IMR-90 (cell line): Measurements from ENCODE around the gene SPATA13. TPM values are rescaled to one million over a fixed set of nuclear protein-coding genes. Genes with fewer than 3 reads are reported as not detected.

Experiments
- ATAC-seq: fragments of 200-7000 bp; cut with Tn5 transposase; 2 replicates; pipeline ENCODE4 v1.9.1; 2020; ENCODE audit warnings: low read depth, mild to moderate bottlenecking, moderate library complexity
- BruUV-seq: library from RNA; stranded (reverse); fragments of 400-500 nt; replicated peaks from 2 replicates; lab custom pipeline; 2021; lab: Mats Ljungman, UMichigan
- CTCF ChIA-PET: fragments of 300-600 bp; formaldehyde crosslinking; extraction: SDS; loops from one replicate; lab custom pipeline; 2021; ENCODE audit warnings: antibody characterized with exemption; lab: Yijun Ruan, JAX
- POLR2A ChIA-PET: fragments of 300-600 bp; sonication (Branson Sonifier 250); formaldehyde crosslinking; loops from one replicate; lab custom pipeline; 2022; ENCODE audit warnings: antibody characterized with exemption; ENCODE audit not compliant: unreplicated experiment; lab: Charles Lee
- DNase-seq: peaks from one replicate; pipeline ENCODE4 v3.0.0; 2013
- H2AFZ ChIP-seq: replicated peaks from 2 replicates; pipeline ENCODE3; 2013; ENCODE audit warnings: low read length, mild to moderate bottlenecking; ENCODE audit not compliant: poor library complexity
- H2AK5ac ChIP-seq: 2 replicates; pipeline ENCODE4 v1.6.1; 2013; ENCODE audit warnings: low read depth, low read length, inconsistent platforms
- H2AK9ac ChIP-seq: replicated peaks from 2 replicates; pipeline ENCODE3; 2013; ENCODE audit warnings: mild to moderate bottlenecking, low read depth, low read length, moderate library complexity; ENCODE audit not compliant: poor library complexity
- H2BK120ac ChIP-seq: 2 replicates; pipeline ENCODE4 v1.6.1; 2013; ENCODE audit warnings: low read depth, low read length, inconsistent platforms
- H2BK15ac ChIP-seq: 3 replicates; pipeline ENCODE4 v1.6.1; 2013; ENCODE audit warnings: low read depth, low read length, inconsistent platforms
- H2BK20ac ChIP-seq: 2 replicates; pipeline ENCODE4 v1.6.1; 2013; ENCODE audit warnings: low read depth, mild to moderate bottlenecking, inconsistent platforms, low read length, moderate library complexity
- H2BK5ac ChIP-seq: 2 replicates; pipeline ENCODE4 v1.6.1; 2013; ENCODE audit warnings: mild to moderate bottlenecking, low read depth, low read length, inconsistent platforms; ENCODE audit not compliant: poor library complexity, severe bottlenecking
- H3K14ac ChIP-seq: replicated peaks from 2 replicates; pipeline ENCODE4 v1.6.1; 2013; ENCODE audit warnings: low read depth, low read length, inconsistent platforms
- H3K18ac ChIP-seq: 2 replicates; pipeline ENCODE4 v1.6.1; 2013; ENCODE audit warnings: low read depth, low read length, control low read depth
- H3K23ac ChIP-seq: 2 replicates; pipeline ENCODE4 v1.6.1; 2013; ENCODE audit warnings: low read depth, low read length, inconsistent platforms
- H3K27ac ChIP-seq: 2 replicates; pipeline ENCODE4 v1.5.1; 2013; ENCODE audit warnings: mild to moderate bottlenecking, control low read depth, low read length; ENCODE audit not compliant: insufficient read depth
- H3K27me3 ChIP-seq: 2 replicates; pipeline ENCODE4 v1.6.1; 2013; ENCODE audit warnings: low read length; ENCODE audit not compliant: control insufficient read depth, insufficient read depth
- H3K36me3 ChIP-seq: 2 replicates; pipeline ENCODE4 v1.6.1; 2013; ENCODE audit warnings: low read length, mixed read lengths; ENCODE audit not compliant: control insufficient read depth, insufficient read depth
- H3K4ac ChIP-seq: 2 replicates; pipeline ENCODE4 v1.6.1; 2013; ENCODE audit warnings: low read depth, low read length, inconsistent platforms
- H3K4me1 ChIP-seq: 2 replicates; pipeline ENCODE4 v1.6.1; 2013; ENCODE audit warnings: low read length, mixed read lengths; ENCODE audit not compliant: control insufficient read depth, insufficient read depth
- H3K4me2 ChIP-seq: 2 replicates; pipeline ENCODE4 v1.6.1; 2013; ENCODE audit warnings: low read depth, mild to moderate bottlenecking, control low read depth, low read length, moderate library complexity
- H3K4me3 ChIP-seq: 2 replicates; pipeline ENCODE4 v1.5.1; 2013; ENCODE audit warnings: low read depth, mild to moderate bottlenecking, control low read depth, low read length, moderate library complexity; ENCODE audit not compliant: insufficient read depth
- H3K56ac ChIP-seq: 2 replicates; pipeline ENCODE4 v1.6.1; 2013; ENCODE audit warnings: low read length, inconsistent platforms; ENCODE audit not compliant: insufficient read depth; ENCODE audit errors: extremely low read depth
- H3K79me1 ChIP-seq, 2 experiments: 2 replicates each; pipeline ENCODE4 v1.6.1; 2013; ENCODE audit warnings: low read length in 2 of 2, inconsistent platforms in 1 of 2, low read depth in 1 of 2
- H3K9ac ChIP-seq: 2 replicates; pipeline ENCODE4 v1.6.1; 2013; ENCODE audit warnings: low read depth, low read length, control low read depth
- H3K9me1 ChIP-seq: 2 replicates; pipeline ENCODE4 v1.6.1; 2013; ENCODE audit warnings: low read length, inconsistent platforms; ENCODE audit not compliant: insufficient read depth
- H3K9me3 ChIP-seq: 2 replicates; pipeline ENCODE4 v1.6.1; 2013; ENCODE audit warnings: low read length; ENCODE audit not compliant: control insufficient read depth, insufficient read depth
- H4K20me1 ChIP-seq: 2 replicates; pipeline ENCODE4 v1.6.1; 2013; ENCODE audit warnings: low read length, inconsistent platforms; ENCODE audit not compliant: insufficient read depth
- H4K5ac ChIP-seq: 2 replicates; pipeline ENCODE4 v1.6.1; 2013; ENCODE audit warnings: mild to moderate bottlenecking, low read depth, low read length, control low read depth
- H4K8ac ChIP-seq, 2 experiments: 2 replicates each; pipeline ENCODE4 v1.6.1; 2013; ENCODE audit warnings: low read depth in 2 of 2, low read length in 2 of 2, control low read depth in 1 of 2, inconsistent platforms in 1 of 2
- H4K91ac ChIP-seq: 2 replicates; pipeline ENCODE4 v1.6.1; 2013; ENCODE audit warnings: low read depth, low read length, inconsistent platforms; ENCODE audit not compliant: insufficient read depth
- BHLHE40 ChIP-seq: fragments of 150-350 bp; IDR thresholded peaks from 2 replicates; pipeline ENCODE4 v1.6.1; 2016; ENCODE audit warnings: mild to moderate bottlenecking, low read depth, low read length
- CEBPB ChIP-seq: IDR thresholded peaks from 2 replicates; pipeline ENCODE4 v1.6.1; 2012; ENCODE audit warnings: low read depth, low read length, improper control_type of control experiment
- CHD1 ChIP-seq: IDR thresholded peaks from 2 replicates; pipeline ENCODE4 v1.6.1; 2012; ENCODE audit warnings: low read depth, low read length, improper control_type of control experiment
- FOS ChIP-seq: fragments of 150-350 bp; IDR thresholded peaks from 2 replicates; pipeline ENCODE4 v1.6.1; 2016; ENCODE audit warnings: low read depth, low read length
- MAFK ChIP-seq: IDR thresholded peaks from 2 replicates; pipeline ENCODE4 v1.6.1; 2012; ENCODE audit warnings: low read depth, low read length, improper control_type of control experiment
- MAZ ChIP-seq: IDR thresholded peaks from 2 replicates; pipeline ENCODE4 v1.6.1; 2012; ENCODE audit warnings: low read depth, mild to moderate bottlenecking, low read length, improper control_type of control experiment, moderate library complexity, borderline replicate concordance
- MXI1 ChIP-seq: IDR thresholded peaks from 2 replicates; pipeline ENCODE4 v1.6.1; 2012; ENCODE audit warnings: low read depth, mild to moderate bottlenecking, low read length, moderate library complexity, borderline replicate concordance
- NFE2L2 ChIP-seq: fragments of 150-350 bp; IDR thresholded peaks from 2 replicates; pipeline ENCODE4 v1.6.1; 2016; ENCODE audit warnings: low read depth, mild to moderate bottlenecking, low read length
- POLR2A ChIP-seq: IDR thresholded peaks from 2 replicates; pipeline ENCODE4 v1.6.1; 2012; ENCODE audit warnings: mild to moderate bottlenecking, low read depth, low read length
- RAD21 ChIP-seq: IDR thresholded peaks from 2 replicates; pipeline ENCODE4 v1.6.1; 2012; ENCODE audit warnings: low read length, improper control_type of control experiment
- RCOR1 ChIP-seq: IDR thresholded peaks from 2 replicates; pipeline ENCODE4 v1.6.1; 2012; ENCODE audit warnings: mild to moderate bottlenecking, low read length, improper control_type of control experiment; ENCODE audit not compliant: insufficient replicate concordance
- RFX5 ChIP-seq: IDR thresholded peaks from 2 replicates; pipeline ENCODE4 v1.8.0; 2012; ENCODE audit warnings: low read depth, mild to moderate bottlenecking, low read length, moderate library complexity
- SMC3 ChIP-seq: fragments of 150-350 bp; IDR thresholded peaks from 2 replicates; pipeline ENCODE4 v1.6.1; 2016; ENCODE audit warnings: low read depth, mild to moderate bottlenecking, antibody characterized with exemption, low read length, moderate library complexity
- USF2 ChIP-seq: fragments of 150-350 bp; IDR thresholded peaks from 2 replicates; pipeline ENCODE4 v1.6.1; 2017; ENCODE audit warnings: mild to moderate bottlenecking, antibody characterized with exemption, low read length, low read depth
- WGBS, 2 experiments: methylation state at CpG; one replicate each; pipeline versions ENCODE4 v1.1.5 to v1.1.7; 2013; ENCODE audit warnings: missing lambda C conversion rate in 2 of 2; ENCODE audit not compliant: insufficient read length in 1 of 2; ENCODE audit errors: extremely low coverage in 2 of 2; 5-methylcytosine and 5-hydroxymethylcytosine counted together
- dilution Hi-C: fragments of 300-500 bp; cut with HindIII; formaldehyde crosslinking; loops from one replicate; pipeline ENCODE4 v1.14.3; 2018; ENCODE audit warnings: low sequenced_read_pairs; ENCODE audit not compliant: unreplicated experiment
- in situ Hi-C: fragments of 300-500 bp; cut with MboI; formaldehyde crosslinking; loops from 3 replicates; pipeline ENCODE4 v1.14.3; 2019; ENCODE audit warnings: low sequenced_read_pairs, inconsistent platforms, mixed read lengths
- intact Hi-C: fragments of 100-400 bp; cut with micrococcal nuclease; formaldehyde crosslinking; loops from 2 replicates; pipeline ENCODE4 v1.10.0; 2022
- polyA plus RNA-seq, 3 experiments: library from polyadenylated mRNA; depleted of rRNA; stranded (reverse); fragments of >200 nt; gene quantifications; 2 replicates each; pipeline ENCODE4 v1.2.3, GENCODE V29; 2012; ENCODE audit warnings: low replicate concordance in 1 of 3
- total RNA-seq: library from RNA; depleted of rRNA; stranded (reverse); fragments of >200 nt; gene quantifications from 2 replicates; pipeline ENCODE4 v1.2.3, GENCODE V29; 2012
- TF ChIP-seq, protein P1 (sequence below): conservative IDR thresholded peaks from 2 replicates; pipeline ENCODE4 v1.5.1; 2012; ENCODE audit warnings: mild to moderate bottlenecking, low read depth, low read length, improper control_type of control experiment
- TF ChIP-seq, protein P2 (sequence below): fragments of 150-350 bp; IDR thresholded peaks from 2 replicates; pipeline ENCODE4 v1.6.1; 2016; ENCODE audit warnings: low read depth, mild to moderate bottlenecking, low read length, moderate library complexity, borderline replicate concordance

Gene SPATA13
- total and polyA plus RNA-seq, 2 of the 4 experiments (the other 2 are of a cell fraction): 10.5 to 12.5 TPM

GRCh38 chr13:24141333-24141910 is 19.1 kb upstream of the SPATA13 start:
- no peak overlapping the region; the same call in 1 of the 2 replicates for H2BK120ac ChIP-seq
- DNase-seq (peak; percentile 33), ATAC-seq (no peak)
- H3K56ac ChIP-seq: no peak overlapping the region
- H3K4me1 ChIP-seq: peaks cover 5% of the 10 kb centered on the region
- no peaks in the 10 kb centered on the region for H3K79me1 ChIP-seq
- H2AK9ac ChIP-seq: peak overlapping the region; percentile 33
- CTCF ChIA-PET: interaction anchor here (0.6 to 1.3 kb wide), 2 partner anchors 14 to 88 kb away, joined by 3 read pairs; no protein-coding TSS in a partner anchor
- no peak overlapping the region for H3K18ac ChIP-seq
- H4K20me1 ChIP-seq: no peaks in the 10 kb centered on the region
- POLR2A ChIA-PET: no interaction called here
- TF ChIP-seq MXI1: no peak
- no peak for TF ChIP-seq NFE2L2
- no peak for TF ChIP-seq CHD1
- no peak for TF ChIP-seq POLR2A
- no peak for TF ChIP-seq FOS
- TF ChIP-seq RFX5: no peak
- TF ChIP-seq SMC3: no peak
- no peak for TF ChIP-seq MAFK
- no peak for TF ChIP-seq RCOR1
- no peak for TF ChIP-seq BHLHE40
- no peak for TF ChIP-seq RAD21
- no peak for TF ChIP-seq CEBPB
- no peak for TF ChIP-seq USF2
- no peak for TF ChIP-seq MAZ
- TF ChIP-seq, protein P1, sequence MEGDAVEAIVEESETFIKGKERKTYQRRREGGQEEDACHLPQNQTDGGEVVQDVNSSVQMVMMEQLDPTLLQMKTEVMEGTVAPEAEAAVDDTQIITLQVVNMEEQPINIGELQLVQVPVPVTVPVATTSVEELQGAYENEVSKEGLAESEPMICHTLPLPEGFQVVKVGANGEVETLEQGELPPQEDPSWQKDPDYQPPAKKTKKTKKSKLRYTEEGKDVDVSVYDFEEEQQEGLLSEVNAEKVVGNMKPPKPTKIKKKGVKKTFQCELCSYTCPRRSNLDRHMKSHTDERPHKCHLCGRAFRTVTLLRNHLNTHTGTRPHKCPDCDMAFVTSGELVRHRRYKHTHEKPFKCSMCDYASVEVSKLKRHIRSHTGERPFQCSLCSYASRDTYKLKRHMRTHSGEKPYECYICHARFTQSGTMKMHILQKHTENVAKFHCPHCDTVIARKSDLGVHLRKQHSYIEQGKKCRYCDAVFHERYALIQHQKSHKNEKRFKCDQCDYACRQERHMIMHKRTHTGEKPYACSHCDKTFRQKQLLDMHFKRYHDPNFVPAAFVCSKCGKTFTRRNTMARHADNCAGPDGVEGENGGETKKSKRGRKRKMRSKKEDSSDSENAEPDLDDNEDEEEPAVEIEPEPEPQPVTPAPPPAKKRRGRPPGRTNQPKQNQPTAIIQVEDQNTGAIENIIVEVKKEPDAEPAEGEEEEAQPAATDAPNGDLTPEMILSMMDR: no peak
- TF ChIP-seq, protein P2, sequence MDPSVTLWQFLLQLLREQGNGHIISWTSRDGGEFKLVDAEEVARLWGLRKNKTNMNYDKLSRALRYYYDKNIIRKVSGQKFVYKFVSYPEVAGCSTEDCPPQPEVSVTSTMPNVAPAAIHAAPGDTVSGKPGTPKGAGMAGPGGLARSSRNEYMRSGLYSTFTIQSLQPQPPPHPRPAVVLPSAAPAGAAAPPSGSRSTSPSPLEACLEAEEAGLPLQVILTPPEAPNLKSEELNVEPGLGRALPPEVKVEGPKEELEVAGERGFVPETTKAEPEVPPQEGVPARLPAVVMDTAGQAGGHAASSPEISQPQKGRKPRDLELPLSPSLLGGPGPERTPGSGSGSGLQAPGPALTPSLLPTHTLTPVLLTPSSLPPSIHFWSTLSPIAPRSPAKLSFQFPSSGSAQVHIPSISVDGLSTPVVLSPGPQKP: no peak
- H3K23ac ChIP-seq: no peak overlapping the region
- H3K4me2 ChIP-seq: no peak overlapping the region
- H3K36me3 ChIP-seq: no peaks in the 10 kb centered on the region
- H2BK5ac ChIP-seq: no peak overlapping the region
- H3K27ac ChIP-seq: no peak overlapping the region
- 0 out of 2 replicates have a peak overlapping the region, but pooled peaks have one; percentile 44 for H3K14ac ChIP-seq
- H4K91ac ChIP-seq: peak overlapping the region; percentile 42; the same call in 1 of the 2 replicates
- H3K4me3 ChIP-seq: no peak overlapping the region
- in situ Hi-C loops: no loop called here
- 76% methylated on average over 4 of the region's 7 CpGs; no CpG with 5 or more reads in 1 of the 2 experiments for WGBS, 2 experiments
- H2BK15ac ChIP-seq: no peak overlapping the region
- no peak overlapping the region for H3K4ac ChIP-seq
- peak overlapping the region; percentile 5; the same call in 1 of the 2 replicates for H4K5ac ChIP-seq
- H4K8ac ChIP-seq: no peak overlapping the region
- intact Hi-C loops: no loop called here
- H2BK20ac ChIP-seq: 0 out of 2 replicates have a peak overlapping the region, but pooled peaks have one; percentile 9
- H3K9ac ChIP-seq: no peak overlapping the region
- peak overlapping the region; percentile 56 for H2AK5ac ChIP-seq
- H3K9me3 ChIP-seq: no peaks in the 10 kb centered on the region
- BruUV-seq: no TSS peak
- no peak overlapping the region for H2AFZ ChIP-seq
- no peaks in the 10 kb centered on the region for H3K27me3 ChIP-seq
- H3K9me1 ChIP-seq: peaks cover 2% of the 10 kb centered on the region; the same call in 1 of the 2 replicates
- dilution Hi-C loops: no loop called here
